ENCODE results near the gene PKDCC. TPM values are rescaled to one million over a fixed set of nuclear protein-coding genes. Genes with fewer than 3 reads are reported as not detected.
A peak's percentile ranks its signal among the peaks of the same experiment; 100 is the strongest.

The PKDCC gene
- polyA plus RNA-seq (2013, experiment 1 of 2), result 93.5 TPM
- 92.5 TPM for polyA plus RNA-seq (2013, experiment 2 of 2)

DNA sequence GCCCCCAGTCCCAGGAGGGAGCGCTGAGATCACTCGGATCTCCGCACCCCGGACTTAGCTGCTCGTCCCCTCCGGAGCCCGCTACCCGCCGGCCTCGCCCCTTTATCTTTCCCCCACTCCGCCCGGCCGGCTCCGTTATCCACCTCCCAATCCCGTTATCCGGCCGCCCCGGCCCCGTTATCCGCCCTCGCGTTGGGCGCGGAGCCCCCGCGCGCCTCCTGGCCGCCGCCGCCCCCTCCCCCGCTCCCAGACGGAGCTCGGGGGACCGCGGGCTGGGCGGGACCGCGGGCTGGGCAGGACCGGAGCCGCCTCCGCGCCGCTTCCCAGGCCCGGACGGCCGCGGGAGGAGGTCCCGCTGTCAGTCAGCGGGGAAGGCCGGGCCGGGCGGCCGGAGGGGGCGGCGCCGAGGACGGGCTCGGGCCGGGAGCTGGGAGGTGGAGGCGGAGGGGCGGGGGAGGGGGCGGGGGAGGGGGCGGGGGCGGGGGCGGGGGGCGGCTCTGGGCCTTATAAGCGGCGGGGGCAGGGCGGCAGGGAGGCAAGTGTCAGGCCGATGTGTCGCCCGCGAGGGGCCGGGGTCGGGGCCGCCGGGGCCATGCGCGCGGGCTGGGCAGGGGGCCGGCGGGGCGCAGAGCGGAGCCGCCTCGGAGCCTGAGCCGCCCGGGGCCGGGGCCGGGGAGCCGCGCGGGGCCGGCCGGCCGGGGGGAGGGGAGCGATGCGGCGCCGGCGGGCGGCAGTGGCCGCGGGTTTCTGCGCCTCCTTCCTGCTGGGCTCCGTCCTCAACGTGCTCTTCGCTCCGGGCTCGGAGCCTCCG lies at the start of gene PKDCC:
PKDCC (plus strand) TSS at position 534 of the 811 bp plus-strand sequence; CDS start at position 713, 179 bp downstream.
- H3K9ac ChIP-seq (ENCODE audit: low read depth, low read length, poor library complexity), result peak within 1 kb of the TSS; percentile 100
- no peaks in the 10 kb centered on the region for H3K9me3 ChIP-seq (replicated peaks in 1 of 2; ENCODE audit: control insufficient read depth in 2 of 2, insufficient read depth in 1 of 2, low read depth in 1 of 2, low read length in 2 of 2)
- peak within 1 kb of the TSS; percentile 100 for H2BK5ac ChIP-seq (ENCODE audit: low read length)
- peak within 1 kb of the TSS; percentile 95 for H3K14ac ChIP-seq (ENCODE audit: low read length)
- peak within 1 kb of the TSS; percentile 66 for H3K4ac ChIP-seq (ENCODE audit: low read length)
- peak; percentile 88 for DNase-seq (ENCODE audit: low spot score)
- no peaks in the 10 kb centered on the region for H3K79me1 ChIP-seq (ENCODE audit: low read depth, low read length)
- peak within 1 kb of the TSS; percentile 93 for H2BK15ac ChIP-seq (ENCODE audit: low read length)
- H3K4me1 ChIP-seq (ENCODE audit: control insufficient read depth in 2 of 2, insufficient read depth in 1 of 2, low read depth in 1 of 2, low read length in 2 of 2), result peaks cover 34 to 63% of the 10 kb centered on the region in 2 donors
- peak within 1 kb of the TSS; percentile 100 for H2BK120ac ChIP-seq (ENCODE audit: low read depth, low read length)
- peak within 1 kb of the TSS; percentile 99 for H3K18ac ChIP-seq (ENCODE audit: low read length)
- peak within 1 kb of the TSS; percentile 99 for H3K27ac ChIP-seq (replicated peaks; ENCODE audit: low read length)
- no peaks in the 10 kb centered on the region for H3K27me3 ChIP-seq (ENCODE audit: control insufficient read depth in 3 of 3, insufficient read depth in 3 of 3, low read depth in 1 of 3, low read length in 3 of 3)
- peak within 1 kb of the TSS; percentile 91 for H3K4me2 ChIP-seq (ENCODE audit: insufficient read depth, low read length, poor library complexity, severe bottlenecking)
- peaks cover 0 to 7% of the 10 kb centered on the region in 2 donors for H3K36me3 ChIP-seq (replicated peaks in 1 of 2; ENCODE audit: control insufficient read depth in 2 of 2, insufficient read depth in 2 of 2, low read length in 2 of 2)
- H2AK5ac ChIP-seq (ENCODE audit: low read depth, low read length), result peak within 1 kb of the TSS; percentile 99
- peak within 1 kb of the TSS; percentile 87 for H2BK12ac ChIP-seq (ENCODE audit: low read length)
- H3K4me3 ChIP-seq (ENCODE audit: low read length in 2 of 2), result peak within 1 kb of the TSS; percentile 87 to 98
- peak within 1 kb of the TSS; percentile 99 for H4K91ac ChIP-seq (ENCODE audit: low read depth, low read length, poor library complexity)
- no peak within 1 kb of the TSS for H4K8ac ChIP-seq (ENCODE audit: low read depth, low read length)
- WGBS, 2 donors (ENCODE audit: extremely low coverage in 2 of 2, insufficient read length in 2 of 2, insufficient replicate concordance in 1 of 2), result no CpG with 5 or more reads among the region's 111 CpGs
- H3K23ac ChIP-seq (ENCODE audit: low read depth, low read length, poor library complexity), result peak within 1 kb of the TSS; percentile 87
- peak within 1 kb of the TSS; percentile 91 for H2AFZ ChIP-seq (ENCODE audit: low read length)

GRCh38 chr2:41998186-41999127 lies 49.4 kb upstream of the PKDCC start:
- no peak overlapping the region for H2BK120ac ChIP-seq (ENCODE audit: low read depth, low read length)
- no peak overlapping the region for H3K27ac ChIP-seq (replicated peaks; ENCODE audit: low read length)
- H4K8ac ChIP-seq (ENCODE audit: low read depth, low read length), result no peak overlapping the region
- no peak overlapping the region for H3K18ac ChIP-seq (ENCODE audit: low read length)
- no CpG with 5 or more reads among the region's 15 CpGs for WGBS, 2 donors (ENCODE audit: extremely low coverage in 2 of 2, insufficient read length in 2 of 2, insufficient replicate concordance in 1 of 2)
- H2AK5ac ChIP-seq (ENCODE audit: low read depth, low read length), result no peak overlapping the region
- no peak overlapping the region for H2BK5ac ChIP-seq (ENCODE audit: low read length)
- no peak overlapping the region for H2BK12ac ChIP-seq (ENCODE audit: low read length)
- H3K9ac ChIP-seq (ENCODE audit: low read depth, low read length, poor library complexity), result no peak overlapping the region
- peaks cover 1 to 6% of the 10 kb centered on the region in 2 donors for H3K4me1 ChIP-seq (ENCODE audit: control insufficient read depth in 2 of 2, insufficient read depth in 1 of 2, low read depth in 1 of 2, low read length in 2 of 2)
- no peak for DNase-seq (ENCODE audit: low spot score)
- H3K36me3 ChIP-seq (replicated peaks in 1 of 2; ENCODE audit: control insufficient read depth in 2 of 2, insufficient read depth in 2 of 2, low read length in 2 of 2), result no peaks in the 10 kb centered on the region
- no peak overlapping the region for H3K4me3 ChIP-seq (ENCODE audit: low read length in 2 of 2)
- no peak overlapping the region for H3K14ac ChIP-seq (ENCODE audit: low read length)
- peak overlapping the region; percentile 59 for H2AFZ ChIP-seq (ENCODE audit: low read length)
- no peak overlapping the region for H3K4ac ChIP-seq (ENCODE audit: low read length)
- peaks cover 6 to 11% of the 10 kb centered on the region in 2 donors for H3K9me3 ChIP-seq (replicated peaks in 1 of 2; ENCODE audit: control insufficient read depth in 2 of 2, insufficient read depth in 1 of 2, low read depth in 1 of 2, low read length in 2 of 2)
- no peaks in the 10 kb centered on the region for H3K79me1 ChIP-seq (ENCODE audit: low read depth, low read length)
- no peak overlapping the region for H4K91ac ChIP-seq (ENCODE audit: low read depth, low read length, poor library complexity)
- no peaks in the 10 kb centered on the region for H3K27me3 ChIP-seq (ENCODE audit: control insufficient read depth in 3 of 3, insufficient read depth in 3 of 3, low read depth in 1 of 3, low read length in 3 of 3)
- no peak overlapping the region for H3K23ac ChIP-seq (ENCODE audit: low read depth, low read length, poor library complexity)
- H3K4me2 ChIP-seq (ENCODE audit: insufficient read depth, low read length, poor library complexity, severe bottlenecking), result no peak overlapping the region
- no peak overlapping the region for H2BK15ac ChIP-seq (ENCODE audit: low read length)

GRCh38 chr2:41999128-41999480 lies 48.7 kb upstream of the PKDCC start:
- DNase-seq (ENCODE audit: low spot score), result no peak
- Histone ChIP-seq H2BK120ac (ENCODE audit: low read depth, low read length) (no peak overlapping the region), H3K14ac (ENCODE audit: low read length) (no peak overlapping the region), H2BK12ac (ENCODE audit: low read length) (no peak overlapping the region), H3K9ac (ENCODE audit: low read depth, low read length, poor library complexity) (no peak overlapping the region), H3K9me3 (replicated peaks in 1 of 2; ENCODE audit: control insufficient read depth in 2 of 2, insufficient read depth in 1 of 2, low read depth in 1 of 2, low read length in 2 of 2) (peaks cover 6 to 9% of the 10 kb centered on the region in 2 donors), H3K4me3 (ENCODE audit: low read length in 2 of 2) (no peak overlapping the region), H3K27ac (replicated peaks; ENCODE audit: low read length) (no peak overlapping the region), H2AK5ac (ENCODE audit: low read depth, low read length) (no peak overlapping the region), H3K4me1 (ENCODE audit: control insufficient read depth in 2 of 2, insufficient read depth in 1 of 2, low read depth in 1 of 2, low read length in 2 of 2) (peaks cover 1 to 6% of the 10 kb centered on the region in 2 donors), H4K8ac (ENCODE audit: low read depth, low read length) (no peak overlapping the region), H2BK5ac (ENCODE audit: low read length) (no peak overlapping the region), H3K18ac (ENCODE audit: low read length) (no peak overlapping the region), H3K23ac (ENCODE audit: low read depth, low read length, poor library complexity) (no peak overlapping the region), H4K91ac (ENCODE audit: low read depth, low read length, poor library complexity) (no peak overlapping the region), H2AFZ (ENCODE audit: low read length) (no peak overlapping the region), H3K4me2 (ENCODE audit: insufficient read depth, low read length, poor library complexity, severe bottlenecking) (no peak overlapping the region), H3K36me3 (replicated peaks in 1 of 2; ENCODE audit: control insufficient read depth in 2 of 2, insufficient read depth in 2 of 2, low read length in 2 of 2) (no peaks in the 10 kb centered on the region), H2BK15ac (ENCODE audit: low read length) (no peak overlapping the region), H3K79me1 (ENCODE audit: low read depth, low read length) (no peaks in the 10 kb centered on the region), H3K4ac (ENCODE audit: low read length) (no peak overlapping the region), H3K27me3 (ENCODE audit: control insufficient read depth in 3 of 3, insufficient read depth in 3 of 3, low read depth in 1 of 3, low read length in 3 of 3) (no peaks in the 10 kb centered on the region)
- WGBS, 2 donors (ENCODE audit: extremely low coverage in 2 of 2, insufficient read length in 2 of 2, insufficient replicate concordance in 1 of 2), result no CpG with 5 or more reads among the region's 1 CpG

Measured in neuronal stem cell (in vitro differentiated cells).